ENCODE measurements around the gene BLOC1S1.

GRCh38 chr12:55718624-55719275 lies 2.9 kb downstream of the BLOC1S1 start:
- TF ChIP-seq POLR2A (IDR thresholded peaks at IDR 0.05; ENCODE audit: low read length) = no peak
- no peak for TF ChIP-seq GATA1 (IDR thresholded peaks at IDR 0.05; ENCODE audit: low read depth, low read length)
